ENCODE results near the gene PLCG2. TPM values are rescaled to one million over a fixed set of nuclear protein-coding genes. Genes with fewer than 3 reads are reported as not detected.

The PLCG2 gene
- total and polyA plus RNA-seq, 2 of the 8 experiments (the other 6 are each of a cell fraction or from before 2014, with no cell fraction given), result 6.1 to 6.9 TPM

GRCh38 chr16:81864646-81865382 is 85.7 kb downstream of the PLCG2 start:
- no peaks in the 10 kb centered on the region for H3K23me2 ChIP-seq (ENCODE audit: low read depth, low read length)
- no peaks in the 10 kb centered on the region for H4K20me1 ChIP-seq (replicated peaks in 1 of 2; ENCODE audit: control insufficient read depth in 1 of 2, insufficient read depth in 2 of 2, low read length in 2 of 2)
- H4K5ac ChIP-seq (ENCODE audit: insufficient read length, low read depth, low read length), result peak overlapping the region; percentile 59
- no peak overlapping the region; a peak in 1 of 7 replicates for H3K9ac ChIP-seq (replicated peaks in 1 of 4; ENCODE audit: extremely low read depth in 1 of 4, low read depth in 3 of 4, low read length in 3 of 4)
- peak overlapping the region; percentile 80; the same call in 1 of the 2 replicates for H2BK12ac ChIP-seq (ENCODE audit: low read depth, low read length)
- H3K79me1 ChIP-seq (ENCODE audit: low read depth, low read length), result no peaks in the 10 kb centered on the region
- no peak overlapping the region for H2AK5ac ChIP-seq (ENCODE audit: low read depth, low read length)
- no peak overlapping the region for H2BK20ac ChIP-seq (ENCODE audit: low read length)
- 73% methylated on average over 14 of the region's 14 CpGs; no CpG with 5 or more reads in 1 of the 2 experiments for WGBS, 2 experiments (ENCODE audit: extremely low coverage in 1 of 2, insufficient coverage in 1 of 2, insufficient read length in 1 of 2, insufficient replicate concordance in 2 of 2, low coverage in 1 of 2, low lambda C conversion rate in 2 of 2, missing lambda C conversion rate in 1 of 2)
- no peaks in the 10 kb centered on the region for H3K27me3 ChIP-seq (replicated peaks in 1 of 4; ENCODE audit: control insufficient read depth in 3 of 4, extremely low read depth in 1 of 4, insufficient read depth in 3 of 4, low read length in 3 of 4)
- CTCF ChIA-PET (ENCODE audit: partially characterized antibody), result interaction anchor here (1.1 to 7.6 kb wide), 8 partner anchors 9 to 104 kb away, joined by 3 to 78 read pairs (median 4); no protein-coding TSS in a partner anchor
- H3K14ac ChIP-seq (ENCODE audit: insufficient read length), result no peak overlapping the region
- H3K18ac ChIP-seq (ENCODE audit: extremely low read depth, low read length), result peak overlapping the region; percentile 71
- H3K36me3 ChIP-seq (ENCODE audit: control insufficient read depth in 2 of 4, insufficient read depth in 4 of 4, low read length in 3 of 4), result no peaks in the 10 kb centered on the region
- peak overlapping the region in 1 of 4 experiments; percentile 23; a peak in 2 of 8 replicates for H3K4me3 ChIP-seq (ENCODE audit: extremely low read depth in 1 of 4, insufficient read depth in 2 of 4, low read depth in 3 of 4, low read length in 4 of 4)
- peak overlapping the region; percentile 71; the same call in 1 of the 2 replicates for H2BK5ac ChIP-seq (ENCODE audit: low read depth, low read length)
- no peak overlapping the region for H3K27ac ChIP-seq (ENCODE audit: low read depth, low read length)
- peak overlapping the region; percentile 58 for H4K91ac ChIP-seq (replicated peaks; ENCODE audit: insufficient read length, low read length)
- no peak overlapping the region for H3K23ac ChIP-seq (ENCODE audit: insufficient read length)
- FAIRE-seq, result no peak
- H3K4ac ChIP-seq (replicated peaks; ENCODE audit: insufficient read length, low read depth, low read length), result peak overlapping the region; percentile 32
- H3K56ac ChIP-seq (replicated peaks; ENCODE audit: insufficient read length, low read depth, low read length), result no peak overlapping the region
- POLR2A ChIA-PET (ENCODE audit: partially characterized antibody), result interaction anchor here (1.0 to 2.3 kb wide), 2 partner anchors 9 kb away, joined by 3 to 5 read pairs; no protein-coding TSS in a partner anchor
- H2AFZ ChIP-seq (ENCODE audit: low read length), result 0 out of 2 replicates have a peak overlapping the region, but pooled peaks have one; percentile 4
- H2BK120ac ChIP-seq (replicated peaks; ENCODE audit: low read depth, low read length), result no peak overlapping the region
- H3K4me1 ChIP-seq (replicated peaks in 1 of 4; ENCODE audit: control insufficient read depth in 3 of 4, insufficient read depth in 4 of 4, low read length in 3 of 4), result peaks cover 0 to 20% (median 13%) of the 10 kb centered on the region in 4 experiments; a peak in 6 of 7 replicates
- DNase-seq (ENCODE audit: low read depth in 1 of 2, low spot score in 2 of 2), result no peak
- H3K9me3 ChIP-seq (ENCODE audit: insufficient read depth in 2 of 2, low read depth in 1 of 2, low read length in 1 of 2), result no peaks in the 10 kb centered on the region
- H3K79me2 ChIP-seq (ENCODE audit: control insufficient read depth in 1 of 2, insufficient read depth in 2 of 2, low read length in 2 of 2), result no peaks in the 10 kb centered on the region
- no peak overlapping the region for H4K8ac ChIP-seq (ENCODE audit: extremely low read depth, insufficient read depth, low read length)
- peak overlapping the region; percentile 50 to 52; a peak in 3 of 4 replicates for H3K4me2 ChIP-seq (ENCODE audit: insufficient read depth in 1 of 2, low read depth in 2 of 2, low read length in 2 of 2)
- 0 out of 2 replicates have a peak overlapping the region, but pooled peaks have one; percentile 0 for H2BK15ac ChIP-seq (ENCODE audit: low read length)
- TF ChIP-seq KDM5A (IDR thresholded peaks at IDR 0.05; ENCODE audit: low read length) (no peak), CTBP2 (IDR thresholded peaks at IDR 0.05; ENCODE audit: borderline replicate concordance, insufficient read depth, insufficient read length, low read length) (no peak), POLR2A (IDR thresholded peaks at IDR 0.05; ENCODE audit: control extremely low read depth in 1 of 2, low read depth in 2 of 2, low read length in 2 of 2) (no peak), CHD2 (IDR thresholded peaks at IDR 0.05; ENCODE audit: low read length) (no peak), MAFK (IDR thresholded peaks at IDR 0.05; ENCODE audit: low read depth, low read length) (no peak), CREB1 (IDR thresholded peaks at IDR 0.05) (no peak), BACH1 (IDR thresholded peaks at IDR 0.05; ENCODE audit: low read length) (no peak), PHF8 (conservative IDR thresholded peaks at IDR 0.05; ENCODE audit: low read depth, low read length) (no peak), BRCA1 (IDR thresholded peaks at IDR 0.05; ENCODE audit: low read depth, low read length) (no peak), NANOG (IDR thresholded peaks at IDR 0.05; ENCODE audit: insufficient read depth, low read depth, low read length, poor library complexity, severe bottlenecking) (no peak), TEAD4 (IDR thresholded peaks at IDR 0.05; ENCODE audit: low read depth, low read length) (no peak)
- TF ChIP-seq, protein P1, sequence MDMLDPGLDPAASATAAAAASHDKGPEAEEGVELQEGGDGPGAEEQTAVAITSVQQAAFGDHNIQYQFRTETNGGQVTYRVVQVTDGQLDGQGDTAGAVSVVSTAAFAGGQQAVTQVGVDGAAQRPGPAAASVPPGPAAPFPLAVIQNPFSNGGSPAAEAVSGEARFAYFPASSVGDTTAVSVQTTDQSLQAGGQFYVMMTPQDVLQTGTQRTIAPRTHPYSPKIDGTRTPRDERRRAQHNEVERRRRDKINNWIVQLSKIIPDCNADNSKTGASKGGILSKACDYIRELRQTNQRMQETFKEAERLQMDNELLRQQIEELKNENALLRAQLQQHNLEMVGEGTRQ (IDR thresholded peaks at IDR 0.05; ENCODE audit: low read length), result no peak
